Neural crest cell (in vitro differentiated cells): Measurements from ENCODE around the gene TCERG1. TPM values are rescaled to one million over a fixed set of nuclear protein-coding genes. Genes with fewer than 3 reads are reported as not detected.

Experiments
- DNase-seq: peaks from one replicate; pipeline ENCODE4 v3.0.0; 2021; ENCODE audit warnings: low read depth, mixed read lengths, low spot score
- H3K27ac Mint-ChIP-seq: one replicate; pipeline ENCODE4 v1.8.0; 2021; ENCODE audit warnings: mild to moderate bottlenecking, mixed read lengths; ENCODE audit not compliant: unreplicated experiment
- H3K27me3 Mint-ChIP-seq: 2 replicates; pipeline ENCODE4 v1.8.0; 2021; ENCODE audit warnings: low read depth, mild to moderate bottlenecking, mixed read lengths
- H3K36me3 Mint-ChIP-seq: 2 replicates; pipeline ENCODE4 v1.8.0; 2021; ENCODE audit warnings: low read depth, mild to moderate bottlenecking, mixed read lengths
- H3K4me1 Mint-ChIP-seq: 2 replicates; pipeline ENCODE4 v1.8.0; 2021; ENCODE audit warnings: mixed read lengths
- H3K4me3 Mint-ChIP-seq: one replicate; pipeline ENCODE4 v1.8.0; 2021; ENCODE audit warnings: mild to moderate bottlenecking, mixed read lengths
- H3K9me3 Mint-ChIP-seq: 2 replicates; pipeline ENCODE4 v1.8.0; 2021; ENCODE audit warnings: mixed read lengths
- total RNA-seq: library from RNA; stranded (reverse); gene quantifications from 2 replicates; pipeline ENCODE4 v1.2.1, GENCODE V29; 2021
- TF ChIP-seq, protein P1 (sequence below): fragments of 200-600 bp; sonication (generic); conservative IDR thresholded peaks from 2 replicates; pipeline ENCODE4 v1.5.0; 2021; ENCODE audit warnings: antibody characterized with exemption, mild to moderate bottlenecking

Gene TCERG1
- total RNA-seq, 1 donor from 2014 or later = 143 TPM

- Mint-ChIP-seq H3K27me3 (no peaks in the 10 kb centered on the region), H3K27ac (no peak overlapping the region), H3K4me3 (no peak overlapping the region), H3K9me3 (no peaks in the 10 kb centered on the region), H3K4me1 (no peaks in the 10 kb centered on the region), H3K36me3 (peaks cover 33% of the 10 kb centered on the region)
- DNase-seq = no peak
- TF ChIP-seq, protein P1, sequence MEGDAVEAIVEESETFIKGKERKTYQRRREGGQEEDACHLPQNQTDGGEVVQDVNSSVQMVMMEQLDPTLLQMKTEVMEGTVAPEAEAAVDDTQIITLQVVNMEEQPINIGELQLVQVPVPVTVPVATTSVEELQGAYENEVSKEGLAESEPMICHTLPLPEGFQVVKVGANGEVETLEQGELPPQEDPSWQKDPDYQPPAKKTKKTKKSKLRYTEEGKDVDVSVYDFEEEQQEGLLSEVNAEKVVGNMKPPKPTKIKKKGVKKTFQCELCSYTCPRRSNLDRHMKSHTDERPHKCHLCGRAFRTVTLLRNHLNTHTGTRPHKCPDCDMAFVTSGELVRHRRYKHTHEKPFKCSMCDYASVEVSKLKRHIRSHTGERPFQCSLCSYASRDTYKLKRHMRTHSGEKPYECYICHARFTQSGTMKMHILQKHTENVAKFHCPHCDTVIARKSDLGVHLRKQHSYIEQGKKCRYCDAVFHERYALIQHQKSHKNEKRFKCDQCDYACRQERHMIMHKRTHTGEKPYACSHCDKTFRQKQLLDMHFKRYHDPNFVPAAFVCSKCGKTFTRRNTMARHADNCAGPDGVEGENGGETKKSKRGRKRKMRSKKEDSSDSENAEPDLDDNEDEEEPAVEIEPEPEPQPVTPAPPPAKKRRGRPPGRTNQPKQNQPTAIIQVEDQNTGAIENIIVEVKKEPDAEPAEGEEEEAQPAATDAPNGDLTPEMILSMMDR = no peak
Observed at GRCh38 chr5:146507428-146507827, 60.3 kb downstream of the TCERG1 start.

DNA sequence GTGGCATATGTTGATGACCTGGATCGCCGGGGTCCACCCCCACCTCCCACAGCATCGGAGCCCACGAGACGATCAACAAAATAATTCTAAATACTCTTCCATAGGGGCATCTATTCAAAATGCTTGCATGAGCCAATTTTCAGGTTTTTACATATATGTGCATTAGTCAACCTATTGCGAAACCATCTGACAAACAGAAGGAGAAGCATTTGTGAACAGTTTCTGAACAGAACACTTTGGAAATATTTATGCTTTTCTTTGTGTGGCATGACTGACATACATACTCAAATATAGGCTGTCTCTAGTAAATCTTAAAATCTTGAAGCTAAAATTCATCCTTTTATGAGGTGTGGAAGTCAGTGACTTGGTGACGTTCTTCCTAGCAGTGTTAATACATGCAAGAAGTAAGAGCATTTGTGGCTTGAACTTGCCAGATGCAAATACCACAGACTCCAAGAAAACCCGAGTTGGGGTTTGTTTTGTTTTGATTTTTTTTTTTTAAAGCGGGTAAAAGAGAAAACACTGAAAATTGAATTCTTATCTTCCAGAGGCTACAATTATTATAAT, 63.5 kb downstream of the TCERG1 start:
- Mint-ChIP-seq H3K36me3 (peaks cover 21% of the 10 kb centered on the region), H3K4me1 (no peaks in the 10 kb centered on the region), H3K9me3 (no peaks in the 10 kb centered on the region), H3K27me3 (no peaks in the 10 kb centered on the region), H3K27ac (no peak overlapping the region), H3K4me3 (no peak overlapping the region)
- TF ChIP-seq, protein P1 = no peak
- DNase-seq = no peak

- peaks cover 8% of the 10 kb centered on the region for H3K36me3 Mint-ChIP-seq
- no peak overlapping the region for H3K27ac Mint-ChIP-seq
- no peaks in the 10 kb centered on the region for H3K9me3 Mint-ChIP-seq
- H3K4me3 Mint-ChIP-seq = no peak overlapping the region
- TF ChIP-seq, protein P1 = no peak
- DNase-seq = no peak
- no peaks in the 10 kb centered on the region for H3K4me1 Mint-ChIP-seq
- H3K27me3 Mint-ChIP-seq = no peaks in the 10 kb centered on the region
Observed at GRCh38 chr5:146513462-146513861, 66.3 kb downstream of the TCERG1 start.

- Mint-ChIP-seq H3K36me3 (peaks cover 8% of the 10 kb centered on the region), H3K9me3 (no peaks in the 10 kb centered on the region), H3K4me3 (no peak overlapping the region), H3K27ac (no peak overlapping the region), H3K27me3 (no peaks in the 10 kb centered on the region), H3K4me1 (no peaks in the 10 kb centered on the region)
- TF ChIP-seq, protein P1 = no peak
- no peak for DNase-seq
Observed at GRCh38 chr5:146514575-146514974, 67.4 kb downstream of the TCERG1 start.

DNA sequence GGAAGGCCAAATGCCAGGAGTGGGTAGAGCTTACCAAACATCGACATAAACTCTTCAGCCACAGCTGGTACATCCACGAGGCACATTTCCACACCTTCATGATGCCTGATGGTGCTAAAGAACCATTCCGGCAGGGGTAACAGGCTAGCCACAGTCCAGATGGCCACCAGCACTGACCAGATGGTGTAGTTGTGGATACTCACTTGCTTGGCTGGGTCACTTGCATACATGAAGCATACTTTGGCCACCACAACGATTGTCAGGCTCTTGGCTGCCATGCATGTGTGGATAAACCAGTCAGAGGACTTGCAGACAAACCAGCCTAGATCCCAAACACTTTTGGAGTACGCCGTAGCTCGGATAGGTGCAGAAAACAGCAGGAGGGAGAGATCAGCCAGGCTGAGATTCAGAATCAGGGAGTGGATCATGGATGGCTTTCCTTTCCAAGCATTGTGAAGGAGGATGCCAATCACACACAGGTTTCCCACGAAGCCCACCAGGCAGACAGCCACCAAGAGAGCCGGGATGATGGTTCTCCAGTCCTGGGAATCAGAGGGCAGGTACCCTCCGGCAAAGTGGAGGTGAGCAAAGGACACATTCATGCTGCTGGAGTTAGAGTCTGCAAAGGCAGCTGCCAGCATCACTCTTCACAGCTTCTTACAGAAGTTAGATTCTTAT, 68.5 kb downstream of the TCERG1 start:
- Mint-ChIP-seq H3K4me1 (no peaks in the 10 kb centered on the region), H3K36me3 (peaks cover 4% of the 10 kb centered on the region), H3K4me3 (no peak overlapping the region), H3K27ac (no peak overlapping the region), H3K9me3 (no peaks in the 10 kb centered on the region), H3K27me3 (no peaks in the 10 kb centered on the region)
- DNase-seq = no peak
- TF ChIP-seq, protein P1 = no peak
